Fibroblast of the aortic adventitia (primary cell): ENCODE measurements around the gene RANBP10. TPM values are rescaled to one million over a fixed set of nuclear protein-coding genes. Genes with fewer than 3 reads are reported as not detected.
"Not testable (repeated sequence)": the region's sequence is repeated elsewhere in the genome, so short reads cannot be mapped to it uniquely, and the experiment has no call there.

ENCODE experiments used
- DNase-seq: peaks from one replicate; pipeline ENCODE4 v3.0.0-alpha.2; 2010; ENCODE audit warnings: low read depth
- H3K4me3 ChIP-seq: 2 replicates; pipeline ENCODE4 v1.5.1; 2011; ENCODE audit warnings: low read depth, mild to moderate bottlenecking, control low read depth, low read length, moderate library complexity
- total RNA-seq: library from RNA; depleted of rRNA; stranded (reverse); fragments of >200 nt; gene quantifications from 2 replicates; pipeline ENCODE4 v1.2.3, GENCODE V29; 2012; ENCODE audit warnings: low replicate concordance
- TF ChIP-seq, protein P1 (sequence below): IDR thresholded peaks from 2 replicates; pipeline ENCODE4 v1.5.1; 2011; ENCODE audit warnings: mild to moderate bottlenecking, low read length, control low read depth, inconsistent platforms; ENCODE audit not compliant: insufficient read depth

RANBP10 gene
- total RNA-seq, 1 donor: 6.4 TPM

DNA sequence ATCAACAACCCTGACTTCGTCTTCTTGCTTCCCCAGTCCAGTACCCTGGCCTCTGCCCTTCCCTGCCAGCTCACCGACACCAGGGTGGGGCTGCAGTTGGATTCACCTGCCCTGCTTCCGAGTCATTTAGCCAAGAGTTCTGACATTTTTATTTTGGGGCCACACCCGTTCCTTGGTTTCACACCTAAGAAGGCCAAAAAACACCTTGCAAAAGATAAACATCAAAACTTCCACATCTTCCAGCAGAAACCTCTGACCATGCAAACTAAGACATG is 45.5 kb downstream of the RANBP10 start:
- no peak overlapping the region for H3K4me3 ChIP-seq
- no peak for DNase-seq
- TF ChIP-seq, protein P1, sequence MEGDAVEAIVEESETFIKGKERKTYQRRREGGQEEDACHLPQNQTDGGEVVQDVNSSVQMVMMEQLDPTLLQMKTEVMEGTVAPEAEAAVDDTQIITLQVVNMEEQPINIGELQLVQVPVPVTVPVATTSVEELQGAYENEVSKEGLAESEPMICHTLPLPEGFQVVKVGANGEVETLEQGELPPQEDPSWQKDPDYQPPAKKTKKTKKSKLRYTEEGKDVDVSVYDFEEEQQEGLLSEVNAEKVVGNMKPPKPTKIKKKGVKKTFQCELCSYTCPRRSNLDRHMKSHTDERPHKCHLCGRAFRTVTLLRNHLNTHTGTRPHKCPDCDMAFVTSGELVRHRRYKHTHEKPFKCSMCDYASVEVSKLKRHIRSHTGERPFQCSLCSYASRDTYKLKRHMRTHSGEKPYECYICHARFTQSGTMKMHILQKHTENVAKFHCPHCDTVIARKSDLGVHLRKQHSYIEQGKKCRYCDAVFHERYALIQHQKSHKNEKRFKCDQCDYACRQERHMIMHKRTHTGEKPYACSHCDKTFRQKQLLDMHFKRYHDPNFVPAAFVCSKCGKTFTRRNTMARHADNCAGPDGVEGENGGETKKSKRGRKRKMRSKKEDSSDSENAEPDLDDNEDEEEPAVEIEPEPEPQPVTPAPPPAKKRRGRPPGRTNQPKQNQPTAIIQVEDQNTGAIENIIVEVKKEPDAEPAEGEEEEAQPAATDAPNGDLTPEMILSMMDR: no peak

DNA sequence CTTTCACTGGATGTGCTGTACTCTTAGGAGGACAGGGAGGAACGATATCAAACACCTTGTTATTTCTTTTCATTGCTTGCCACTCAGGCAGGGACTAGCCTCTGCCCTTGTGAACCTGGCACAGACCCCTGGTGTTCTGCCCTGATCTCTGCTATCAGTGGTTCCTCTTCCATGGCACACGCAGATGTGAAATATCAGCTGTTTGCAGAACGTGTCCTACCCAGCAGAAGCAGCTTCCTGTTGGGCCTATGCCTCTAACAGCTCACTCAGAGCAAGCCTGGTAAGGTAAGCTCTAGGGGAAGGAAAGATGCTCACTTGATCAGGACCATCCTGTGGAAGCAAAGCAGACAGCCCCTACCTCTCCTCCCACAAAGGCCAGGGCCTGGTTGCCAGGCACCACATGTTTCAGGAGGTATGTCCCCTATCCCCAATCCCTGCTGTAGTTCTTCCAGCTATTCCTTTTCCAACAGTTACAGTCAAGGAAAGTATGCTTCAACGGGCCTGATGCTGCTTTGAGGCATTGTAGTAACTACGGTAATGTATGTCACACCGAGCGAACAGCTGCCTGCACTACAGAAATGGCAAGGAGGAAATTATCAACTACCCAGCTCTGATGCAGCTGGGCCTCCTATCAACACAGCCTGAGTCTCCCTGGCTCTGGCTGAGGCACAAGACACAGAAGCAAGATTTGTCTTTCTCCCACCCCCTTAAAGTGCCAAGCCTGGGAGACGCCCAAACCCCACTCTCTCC is 46.0 kb downstream of the RANBP10 start:
- DNase-seq: no peak
- TF ChIP-seq, protein P1: no peak
- H3K4me3 ChIP-seq: no peak overlapping the region

DNA sequence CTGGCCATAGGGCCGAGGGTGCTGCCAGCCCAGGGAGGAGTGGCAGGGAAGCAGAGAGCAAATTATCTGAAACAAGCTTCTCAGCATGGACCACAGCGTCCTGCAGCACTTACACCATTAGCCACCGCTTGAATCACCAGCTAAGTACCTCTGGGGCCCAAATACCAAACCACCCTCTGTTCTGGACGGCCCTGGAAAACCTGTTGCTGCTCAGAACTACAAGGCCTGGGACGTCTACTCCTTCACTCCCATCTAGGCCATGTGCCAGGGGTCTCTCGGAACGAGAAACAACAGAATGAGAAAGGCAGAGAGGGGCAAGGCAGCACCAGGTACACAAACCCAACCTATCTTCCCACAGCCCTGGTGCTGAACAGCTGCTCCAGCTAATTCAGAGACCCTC is 47.4 kb downstream of the RANBP10 start:
- no peak overlapping the region for H3K4me3 ChIP-seq
- DNase-seq: no peak
- TF ChIP-seq, protein P1: no peak

DNA sequence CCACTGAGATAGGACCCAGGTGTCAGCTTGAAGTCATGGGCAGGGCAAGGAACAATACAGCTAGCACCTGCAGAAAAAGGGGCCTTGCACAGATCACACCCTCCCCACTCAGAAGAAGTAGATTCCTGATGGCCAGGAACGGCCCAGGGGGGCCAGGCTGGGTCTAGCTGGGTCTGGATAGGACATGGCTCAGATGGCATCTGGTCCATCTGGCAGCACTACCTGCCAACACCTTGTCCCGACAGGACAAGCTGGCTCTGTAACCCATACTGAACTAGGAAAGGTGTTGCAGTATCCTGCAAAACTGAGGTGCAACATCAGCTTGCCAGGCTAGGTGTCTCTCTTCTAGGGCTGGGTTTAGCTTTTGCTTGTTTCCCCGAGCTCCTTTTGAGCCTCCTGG is 48.4 kb downstream of the RANBP10 start:
- H3K4me3 ChIP-seq: no peak overlapping the region
- TF ChIP-seq, protein P1: no peak
- DNase-seq: no peak

DNA sequence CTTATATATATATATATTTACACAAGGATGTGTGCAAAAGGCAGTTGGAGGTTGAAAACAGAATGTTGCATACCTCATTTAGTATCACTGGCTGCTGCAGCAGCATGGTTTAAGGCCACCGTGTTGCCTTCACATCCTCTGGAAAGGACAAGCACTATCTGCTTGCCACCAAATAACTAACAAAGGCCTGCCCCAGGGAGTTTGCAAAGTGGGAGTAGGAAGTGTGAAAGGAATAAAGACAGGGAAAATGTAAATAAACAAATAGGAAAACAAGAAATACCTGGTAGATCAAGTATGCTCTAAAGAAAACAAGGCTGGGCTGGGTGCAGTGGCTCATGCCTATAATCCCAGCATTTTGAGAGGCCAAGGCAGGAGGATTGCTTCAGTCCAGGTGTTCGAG is 53.7 kb downstream of the RANBP10 start:
- DNase-seq: no peak
- TF ChIP-seq, protein P1: no peak
- no peak overlapping the region for H3K4me3 ChIP-seq

DNA sequence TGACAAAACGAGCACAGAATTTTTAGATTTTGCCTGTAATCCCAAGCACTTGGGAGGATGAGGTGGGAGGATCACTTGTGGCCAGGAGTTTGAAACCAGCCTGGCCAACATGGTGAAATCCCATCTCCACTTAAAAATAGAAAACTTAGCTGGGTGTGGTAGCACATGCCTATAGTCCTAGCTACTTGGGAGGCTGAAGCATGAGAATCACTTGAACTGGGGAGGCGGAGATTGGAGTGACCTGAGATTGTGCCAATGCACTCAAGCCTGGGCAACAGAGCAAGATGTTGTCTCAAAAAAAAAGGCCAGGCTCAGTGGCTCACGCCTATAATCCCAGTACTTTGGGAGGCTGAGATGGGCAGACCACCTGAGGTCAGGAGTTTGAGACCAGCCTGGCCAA is 55.0 kb downstream of the RANBP10 start:
- peak; percentile 25 for DNase-seq
- H3K4me3 ChIP-seq: not testable (repeated sequence)

DNA sequence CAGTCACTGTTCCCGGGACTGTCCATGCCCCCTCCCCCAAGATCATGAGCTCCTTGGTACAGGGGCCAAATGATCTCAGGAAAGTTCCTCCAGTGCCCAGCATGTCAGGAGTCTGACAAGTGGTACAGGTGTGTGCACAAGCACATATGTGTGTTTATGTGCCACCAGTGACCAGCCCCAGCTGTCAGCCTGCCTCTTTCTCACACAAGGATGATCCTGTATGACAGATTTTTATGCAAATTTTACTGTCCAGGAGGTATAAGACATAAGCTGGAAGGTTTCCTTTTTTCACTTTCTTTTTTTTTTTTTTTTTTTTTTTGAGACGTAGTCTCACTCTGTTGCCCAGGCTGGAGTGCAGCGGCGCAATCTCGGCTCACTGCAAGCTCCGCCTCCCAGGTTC is 55.9 kb downstream of the RANBP10 start:
- TF ChIP-seq, protein P1: no peak
- H3K4me3 ChIP-seq: no peak overlapping the region
- no peak for DNase-seq
